ENCODE data around the gene STON2. TPM values are rescaled to one million over a fixed set of nuclear protein-coding genes. Genes with fewer than 3 reads are reported as not detected.

Gene STON2
- total and polyA plus RNA-seq, 4 donors, result 1.9 to 30.0 (median 7.3) TPM

- no peak for TF ChIP-seq REST (IDR thresholded peaks at IDR 0.05)
- TF ChIP-seq HNF4G (IDR thresholded peaks at IDR 0.05), result no peak
- TF ChIP-seq MAX (IDR thresholded peaks at IDR 0.05), result no peak
- no peak for TF ChIP-seq RXRA (IDR thresholded peaks at IDR 0.05)
Observed at GRCh38 chr14:81341781-81342180, 58.3 kb downstream of the STON2 start (continued).

- 72% methylated on average over 2 of the region's 2 CpGs for WGBS
- Histone ChIP-seq H3K36me3 (ENCODE audit: control insufficient read depth in 4 of 4, insufficient read depth in 3 of 4, low read depth in 1 of 4, low read length in 3 of 4) (no peaks in the 10 kb centered on the region), H3K27ac (ENCODE audit: low read depth in 1 of 2, low read length in 2 of 2) (no peak overlapping the region), H3K9me3 (ENCODE audit: control insufficient read depth in 4 of 4, low read length in 3 of 4) (no peaks in the 10 kb centered on the region), H3K4me1 (ENCODE audit: control insufficient read depth in 4 of 4, insufficient read depth in 4 of 4, low read length in 3 of 4) (no peaks in the 10 kb centered on the region), H3K27me3 (ENCODE audit: control insufficient read depth in 4 of 4, insufficient read depth in 4 of 4, low read length in 3 of 4) (no peaks in the 10 kb centered on the region), H3K4me3 (ENCODE audit: low read depth in 1 of 3, low read length in 3 of 3) (no peak overlapping the region), H3K9ac (ENCODE audit: low read depth in 1 of 2, low read length in 2 of 2) (no peak overlapping the region)
- no peak for TF ChIP-seq RXRA (IDR thresholded peaks at IDR 0.05)
- no peak for TF ChIP-seq EGR1 (IDR thresholded peaks at IDR 0.05; ENCODE audit: low read depth in 2 of 2)
- TF ChIP-seq RAD21 (IDR thresholded peaks at IDR 0.05), result no peak
- TF ChIP-seq FOXA2 (IDR thresholded peaks at IDR 0.05), result no peak
- TF ChIP-seq GABPA (IDR thresholded peaks at IDR 0.05 in 1 of 2, conservative IDR thresholded peaks at IDR 0.05 in 1 of 2), result no peak
- TF ChIP-seq HNF4G (IDR thresholded peaks at IDR 0.05), result no peak
- no peak for TF ChIP-seq FOXA1 (IDR thresholded peaks at IDR 0.05)
- no peak for TF ChIP-seq REST (IDR thresholded peaks at IDR 0.05)
- TF ChIP-seq, protein P1, sequence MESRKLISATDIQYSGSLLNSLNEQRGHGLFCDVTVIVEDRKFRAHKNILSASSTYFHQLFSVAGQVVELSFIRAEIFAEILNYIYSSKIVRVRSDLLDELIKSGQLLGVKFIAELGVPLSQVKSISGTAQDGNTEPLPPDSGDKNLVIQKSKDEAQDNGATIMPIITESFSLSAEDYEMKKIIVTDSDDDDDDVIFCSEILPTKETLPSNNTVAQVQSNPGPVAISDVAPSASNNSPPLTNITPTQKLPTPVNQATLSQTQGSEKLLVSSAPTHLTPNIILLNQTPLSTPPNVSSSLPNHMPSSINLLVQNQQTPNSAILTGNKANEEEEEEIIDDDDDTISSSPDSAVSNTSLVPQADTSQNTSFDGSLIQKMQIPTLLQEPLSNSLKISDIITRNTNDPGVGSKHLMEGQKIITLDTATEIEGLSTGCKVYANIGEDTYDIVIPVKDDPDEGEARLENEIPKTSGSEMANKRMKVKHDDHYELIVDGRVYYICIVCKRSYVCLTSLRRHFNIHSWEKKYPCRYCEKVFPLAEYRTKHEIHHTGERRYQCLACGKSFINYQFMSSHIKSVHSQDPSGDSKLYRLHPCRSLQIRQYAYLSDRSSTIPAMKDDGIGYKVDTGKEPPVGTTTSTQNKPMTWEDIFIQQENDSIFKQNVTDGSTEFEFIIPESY (IDR thresholded peaks at IDR 0.05), result no peak
- TF ChIP-seq HNF4A (conservative IDR thresholded peaks at IDR 0.05), result no peak
- no peak for TF ChIP-seq NR2F2 (IDR thresholded peaks at IDR 0.05)
- no peak for TF ChIP-seq JUND (IDR thresholded peaks at IDR 0.05)
- TF ChIP-seq YY1 (IDR thresholded peaks at IDR 0.05), result no peak
- TF ChIP-seq, protein P2, sequence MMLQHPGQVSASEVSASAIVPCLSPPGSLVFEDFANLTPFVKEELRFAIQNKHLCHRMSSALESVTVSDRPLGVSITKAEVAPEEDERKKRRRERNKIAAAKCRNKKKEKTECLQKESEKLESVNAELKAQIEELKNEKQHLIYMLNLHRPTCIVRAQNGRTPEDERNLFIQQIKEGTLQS (IDR thresholded peaks at IDR 0.05), result no peak
- DNase-seq (ENCODE audit: low spot score), result no peak
Observed at GRCh38 chr14:81341370-81341769, 58.8 kb downstream of the STON2 start.
